ENCODE measurements around the gene RIOK1.
"Not testable (repeated sequence)": the region's sequence is repeated elsewhere in the genome, so short reads cannot be mapped to it uniquely, and the experiment has no call there.

RIOK1 gene

DNA sequence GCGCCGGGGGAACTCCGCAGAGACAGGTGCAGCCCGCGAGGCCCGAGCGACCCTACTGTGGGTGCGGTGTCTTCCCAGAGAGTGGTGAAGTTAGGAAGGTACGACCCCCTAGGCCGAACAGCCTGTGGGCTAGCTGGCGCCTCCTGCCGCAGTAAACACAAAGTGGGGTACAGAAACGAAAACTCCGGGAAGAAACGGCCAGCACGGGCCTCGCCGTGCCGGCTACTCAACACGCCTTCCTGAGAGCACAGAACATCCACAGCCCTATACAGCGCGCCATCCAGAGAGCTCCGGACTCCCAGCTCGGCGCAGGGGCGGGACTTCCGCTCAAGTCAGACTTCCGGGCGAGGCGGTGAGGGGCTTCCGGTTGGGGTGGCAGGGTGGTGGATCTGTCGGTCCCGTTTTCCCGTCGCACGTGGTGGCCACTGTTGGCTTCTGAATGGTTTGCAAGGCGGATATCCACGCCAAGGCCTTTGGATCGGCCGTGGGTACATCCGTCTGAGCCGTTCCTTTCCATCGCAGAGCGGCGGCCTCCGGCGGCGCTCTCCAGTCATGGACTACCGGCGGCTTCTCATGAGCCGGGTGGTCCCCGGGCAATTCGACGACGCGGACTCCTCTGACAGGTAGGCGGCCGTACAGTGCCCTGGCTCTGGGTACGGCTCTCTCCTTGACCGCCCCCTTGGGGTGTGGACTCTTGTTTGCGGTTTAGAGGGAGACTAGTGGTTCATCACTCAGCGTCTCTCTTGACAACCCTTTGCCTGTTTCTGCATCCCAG is at the start of gene RIOK1, which contains the start of gene CAGE1:
Gene RIOK1 (plus strand): TSS at position 358 of the 775 bp plus-strand sequence. CDS start 195 bp downstream, at position 553.
Gene CAGE1 (minus strand): TSS at position 292 of the 775 bp plus-strand sequence. CDS start 2,569 bp downstream, outside the sequence.
- DNase-seq: peak; percentile 46

- DNase-seq: no peak
Measured at GRCh38 chr6:7341271-7341670, 48.3 kb upstream of the RIOK1 start.

- DNase-seq: no peak
Measured at GRCh38 chr6:7341989-7342742, 47.4 kb upstream of the RIOK1 start.

DNA sequence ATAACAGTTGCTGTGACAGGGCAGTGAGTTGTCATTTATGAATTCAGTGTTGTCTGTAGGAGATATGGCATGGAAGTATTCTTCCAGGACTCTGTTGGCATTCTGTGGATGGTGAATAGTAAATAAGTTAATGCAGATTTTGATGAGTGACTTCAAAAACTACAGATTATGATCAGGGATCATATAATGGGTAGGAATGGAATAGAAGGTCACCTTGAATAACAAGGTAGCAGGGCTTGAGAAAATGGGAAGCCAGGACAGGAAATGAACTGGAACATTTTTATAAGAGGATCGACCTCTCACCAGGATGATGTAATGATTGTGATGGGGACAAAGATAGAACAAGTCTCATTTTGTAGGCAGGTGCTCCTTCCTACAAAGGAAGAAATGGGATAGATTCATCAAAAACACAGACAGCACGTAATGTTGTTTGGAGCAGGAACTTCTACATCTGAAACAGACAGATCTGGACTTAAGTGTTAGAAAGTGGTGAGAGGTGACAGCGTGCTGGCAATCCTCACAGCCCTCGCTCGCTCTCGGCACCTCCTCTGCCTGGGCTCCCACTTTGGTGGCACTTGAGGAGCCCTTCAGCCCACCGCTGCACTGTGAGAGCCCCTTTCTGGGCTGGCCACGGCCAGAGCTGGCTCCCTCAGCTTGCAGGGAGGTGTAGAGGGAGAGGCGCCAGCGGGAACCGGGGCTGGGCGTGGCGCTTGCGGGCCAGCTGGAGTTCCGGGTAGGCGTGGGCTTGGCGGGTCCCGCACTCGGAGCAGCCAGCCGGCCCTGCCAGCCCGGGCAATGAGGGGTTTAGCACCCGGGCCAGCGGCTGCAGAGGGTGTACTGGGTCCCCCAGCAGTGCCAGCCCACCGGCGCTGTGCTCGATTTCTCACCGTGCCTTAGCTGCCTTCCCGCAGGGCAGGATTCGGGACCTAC is 45.8 kb upstream of the RIOK1 start:
- no peak for DNase-seq

DNA sequence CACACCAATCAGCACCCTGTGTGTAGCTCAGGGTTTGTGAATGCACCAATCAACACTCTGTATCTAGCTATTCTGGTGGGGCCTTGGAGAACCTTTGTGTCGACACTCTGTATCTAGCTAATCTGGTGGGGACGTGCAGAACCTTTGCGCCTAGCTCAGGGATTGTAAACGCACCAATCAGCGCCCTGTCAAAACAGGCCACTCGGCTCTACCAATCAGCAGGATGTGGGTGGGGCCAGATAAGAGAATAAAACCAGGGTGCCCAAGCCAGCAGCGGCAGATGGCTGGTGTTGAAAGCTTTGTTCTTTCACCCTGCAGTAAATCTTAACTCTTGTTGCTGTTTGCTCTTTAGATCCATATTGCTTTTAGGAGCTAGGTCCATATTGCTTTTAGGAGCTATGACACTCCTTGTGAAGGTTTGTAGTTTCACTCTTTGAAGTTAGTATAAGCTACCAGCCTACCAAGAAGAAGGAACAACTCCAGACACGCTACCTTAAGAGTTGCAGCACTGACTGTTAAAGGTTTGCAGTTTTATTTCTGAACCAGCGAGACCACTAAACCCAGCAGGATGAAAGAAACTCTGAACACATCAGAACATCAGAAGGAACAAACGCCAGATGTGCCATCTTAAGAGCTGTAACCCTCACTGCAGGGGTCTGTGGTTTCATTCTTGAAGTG is 44.7 kb upstream of the RIOK1 start:
- not testable (repeated sequence) for DNase-seq

GRCh38 chr6:7347551-7347997 is 42.0 kb upstream of the RIOK1 start:
- DNase-seq: not testable (repeated sequence)

DNA sequence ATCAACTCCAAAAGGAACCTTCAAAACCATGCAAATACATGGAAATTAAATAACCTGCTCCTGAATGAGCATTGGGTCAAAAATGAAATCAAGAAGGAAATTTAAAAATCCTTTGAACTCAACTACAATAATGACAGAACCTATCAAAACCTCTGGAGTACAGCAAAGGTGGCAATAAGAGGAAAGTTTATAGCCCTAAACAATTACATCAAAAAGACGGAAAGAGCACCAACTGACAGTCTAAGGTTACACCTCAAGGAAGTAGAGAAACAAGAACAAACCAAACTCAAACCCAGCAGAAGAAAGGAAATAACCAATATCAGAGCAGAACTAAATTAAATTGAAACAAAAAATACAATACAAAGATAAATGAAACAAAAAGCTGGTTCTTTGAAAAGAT is 39.0 kb upstream of the RIOK1 start:
- not testable (repeated sequence) for DNase-seq

- not testable (repeated sequence) for DNase-seq
Measured at GRCh38 chr6:7351916-7352315, 37.7 kb upstream of the RIOK1 start.

- DNase-seq: no peak
Measured at GRCh38 chr6:7367408-7367807, 22.2 kb upstream of the RIOK1 start.

DNA sequence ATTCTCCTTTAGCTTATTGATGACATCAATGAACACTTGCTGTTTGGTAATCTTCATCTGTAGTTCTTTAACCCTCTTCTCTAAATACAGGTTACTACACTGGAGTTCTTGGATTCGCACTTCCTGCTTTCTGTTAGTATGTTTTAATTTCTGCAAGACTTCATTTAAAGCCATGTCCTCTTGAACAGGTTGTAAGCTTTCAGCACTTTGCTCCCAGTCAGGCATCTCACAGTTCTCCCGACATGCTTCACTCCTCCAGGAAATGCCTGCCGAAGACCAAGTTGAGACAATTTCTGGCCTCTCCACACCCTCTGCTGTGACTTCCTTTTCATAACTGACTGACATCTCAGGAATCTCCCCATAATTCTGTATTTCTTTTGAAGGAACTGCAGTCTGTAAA is 15.9 kb upstream of the RIOK1 start:
- no peak for DNase-seq

- DNase-seq: no peak
Measured at GRCh38 chr6:7377961-7378360, 11.6 kb upstream of the RIOK1 start.

GRCh38 chr6:7378740-7379139 is 10.9 kb upstream of the RIOK1 start:
- DNase-seq: no peak

GRCh38 chr6:7381092-7381491 is 8.5 kb upstream of the RIOK1 start:
- no peak for DNase-seq

DNA sequence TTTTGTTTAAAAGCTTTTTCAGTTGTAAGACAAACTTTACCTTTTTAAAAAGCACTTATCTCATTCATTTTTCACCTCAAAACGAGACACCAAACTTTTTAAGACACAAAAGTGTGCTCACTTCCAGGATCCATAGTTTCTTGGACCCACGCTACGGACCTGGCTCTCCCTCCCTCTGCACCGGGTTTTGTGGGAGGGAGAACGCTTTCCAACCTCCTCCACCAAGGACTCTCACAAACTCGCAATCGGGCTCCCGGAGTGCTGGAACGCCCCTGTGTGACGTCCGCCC is 502 bp upstream of the RIOK1 start:
- DNase-seq: no peak

GRCh38 chr6:7390226-7390878 is 744 bp downstream of the RIOK1 start:
- no peak for DNase-seq

DNA sequence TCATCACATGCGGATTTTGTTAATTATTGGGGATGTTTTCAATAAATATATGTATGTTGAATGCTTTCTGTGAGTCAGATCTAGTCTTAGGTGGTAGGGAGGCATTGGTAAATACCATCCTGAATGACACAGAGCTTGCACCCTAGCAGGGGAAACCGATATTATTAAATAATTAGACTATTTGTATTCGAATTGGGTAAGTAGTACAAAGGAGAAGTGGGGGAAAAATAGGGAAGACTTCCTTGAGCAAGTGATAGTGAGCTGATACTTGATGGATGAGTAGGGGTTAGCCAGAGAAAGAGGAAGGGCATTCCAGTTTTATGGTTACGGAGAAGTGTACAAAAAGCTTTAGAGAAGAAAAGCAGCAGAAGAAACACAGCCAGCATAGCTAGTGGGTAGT is 1.5 kb downstream of the RIOK1 start:
- DNase-seq: no peak

DNA sequence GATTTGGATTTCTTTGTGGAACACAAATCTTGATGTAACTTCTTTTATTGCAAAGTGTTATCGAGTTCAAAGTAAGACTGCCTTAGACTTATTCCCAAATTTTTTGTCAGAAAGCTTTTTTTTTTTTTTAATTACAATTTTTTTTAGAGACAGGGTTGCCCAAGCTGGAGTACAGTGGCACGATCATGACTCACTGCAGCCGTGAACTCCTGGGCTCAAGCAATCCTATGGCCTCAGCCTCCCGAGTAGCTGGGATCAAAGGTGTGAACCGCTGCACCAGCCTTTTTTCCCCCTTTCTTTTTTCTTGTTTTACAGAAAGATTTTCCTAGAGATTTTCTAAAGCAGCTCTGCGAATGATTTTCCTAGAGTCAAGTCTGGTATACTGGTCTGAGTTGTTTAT is 2.8 kb downstream of the RIOK1 start:
- no peak for DNase-seq

- DNase-seq: no peak
Measured at GRCh38 chr6:7401075-7401474, 11.5 kb downstream of the RIOK1 start.

DNA sequence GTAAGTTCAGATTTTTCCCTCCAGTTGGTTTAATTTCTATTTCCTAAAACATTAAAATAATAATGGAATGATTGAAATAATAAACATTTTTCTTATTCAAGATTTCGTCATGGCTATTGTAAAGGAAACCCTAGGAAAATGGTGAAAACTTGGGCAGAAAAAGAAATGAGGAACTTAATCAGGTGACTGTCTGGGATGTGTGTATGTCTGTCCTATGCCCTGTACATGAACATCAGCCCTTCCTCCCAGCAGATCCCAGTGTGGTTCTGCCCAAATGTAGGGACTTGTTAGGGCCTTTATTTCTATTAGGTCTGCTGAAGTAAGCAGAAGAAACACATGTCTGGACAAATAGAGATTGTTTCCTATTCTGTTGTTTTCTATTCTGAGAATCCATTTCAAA is 13.1 kb downstream of the RIOK1 start:
- no peak for DNase-seq

DNA sequence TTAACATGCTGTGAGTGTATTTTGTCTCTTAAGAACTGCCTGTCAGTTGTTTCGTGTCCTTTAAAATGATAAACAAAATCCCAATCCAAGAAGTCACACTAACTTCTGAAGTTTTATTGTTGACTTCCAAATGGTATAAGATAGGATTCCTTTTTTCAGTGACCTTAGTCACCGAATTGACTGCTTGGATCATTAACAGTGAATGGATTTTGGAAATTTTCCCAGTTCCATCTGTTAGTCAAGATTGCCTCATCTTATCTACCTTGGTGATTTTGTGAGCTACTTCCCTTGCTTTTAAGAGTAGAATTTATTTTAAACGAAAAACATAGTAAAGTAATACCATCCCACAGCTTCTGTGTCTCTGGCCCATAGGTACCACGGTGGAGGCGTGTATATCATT is 14.9 kb downstream of the RIOK1 start:
- no peak for DNase-seq

DNA sequence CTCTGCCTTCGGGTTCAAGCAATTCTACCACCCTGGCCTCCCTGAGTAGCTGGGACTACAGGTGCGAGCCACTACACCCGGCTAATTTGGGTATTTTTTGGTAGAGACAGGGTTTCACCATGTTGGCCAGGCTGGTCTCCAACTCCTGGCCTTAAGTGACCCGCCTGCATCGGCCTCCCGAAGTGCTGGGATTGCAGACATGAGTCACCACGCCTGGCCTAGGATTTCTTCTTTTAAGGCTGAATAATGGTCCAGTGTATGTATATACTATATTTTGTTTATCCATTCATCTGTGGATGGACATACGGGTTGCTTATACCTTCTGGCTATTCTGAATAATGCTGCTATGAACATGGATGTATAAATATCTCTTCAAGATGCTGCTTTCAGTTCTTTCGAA is 17.1 kb downstream of the RIOK1 start:
- no peak for DNase-seq

DNA sequence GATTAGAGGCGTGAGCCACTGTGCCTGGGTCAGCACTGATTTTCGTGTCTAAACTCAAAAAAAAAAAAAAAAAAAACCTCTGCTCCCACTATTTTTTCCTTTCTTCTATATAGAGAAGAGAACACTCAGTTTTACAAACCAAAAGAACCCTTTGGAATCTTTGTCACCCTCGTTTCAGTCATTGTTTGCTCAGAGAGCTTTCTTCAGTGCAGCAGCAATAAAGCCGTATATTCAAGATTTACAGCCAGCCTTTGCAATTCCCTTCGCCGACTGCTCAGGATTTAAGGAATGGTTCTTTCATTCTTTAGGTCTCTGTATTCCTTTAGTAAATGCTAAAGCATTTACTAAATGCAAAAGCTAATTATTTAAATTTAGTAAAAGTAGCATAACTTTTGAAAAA is 20.1 kb downstream of the RIOK1 start:
- no peak for DNase-seq
